Keratinocyte (primary cell): Measurements from ENCODE around the gene PIPOX. TPM values are rescaled to one million over a fixed set of nuclear protein-coding genes. Genes with fewer than 3 reads are reported as not detected.

Experiments
- DNase-seq: peaks from one replicate; pipeline ENCODE4 v3.0.0-alpha.2; 2011; ENCODE audit warnings: low read depth, missing footprints, low spot score
- FAIRE-seq: peaks from 2 replicates; lab custom pipeline; 2011; peaks lifted over from hg19 to GRCh38; lab: Jason Lieb, UNC
- H2AFZ ChIP-seq: 2 replicates; pipeline ENCODE4 v1.6.0; 2012; ENCODE audit warnings: low read length, control low read depth, inconsistent platforms; ENCODE audit not compliant: control insufficient read depth
- H3K27ac ChIP-seq: 2 replicates; pipeline ENCODE4 v1.5.1; 2011; ENCODE audit warnings: low read length; ENCODE audit not compliant: control insufficient read depth, insufficient read depth
- H3K27me3 ChIP-seq: 3 replicates; pipeline ENCODE4 v1.6.0; 2011; ENCODE audit warnings: low read length; ENCODE audit not compliant: control insufficient read depth, insufficient read depth; ENCODE audit errors: extremely low read depth
- H3K36me3 ChIP-seq, 2 experiments: 2 replicates in 1 of 2; 3 replicates in 1 of 2; pipeline ENCODE4 v1.5.1; 2011; ENCODE audit warnings: low read length in 2 of 2, mild to moderate bottlenecking in 1 of 2; ENCODE audit not compliant: control insufficient read depth in 2 of 2, insufficient read depth in 2 of 2; ENCODE audit errors: extremely low read depth in 1 of 2
- H3K4me1 ChIP-seq: 3 replicates; pipeline ENCODE4 v1.5.1; 2011; ENCODE audit warnings: low read length; ENCODE audit not compliant: control insufficient read depth, insufficient read depth; ENCODE audit errors: extremely low read depth
- H3K4me2 ChIP-seq: 3 replicates; pipeline ENCODE4 v1.6.0; 2011; ENCODE audit warnings: low read depth, low read length; ENCODE audit not compliant: control insufficient read depth, insufficient read depth; ENCODE audit errors: extremely low read depth
- H3K4me3 ChIP-seq, 3 experiments: fragments of 200-600 bp in 1 of 3; sonication (generic) in 1 of 3; 2 replicates in 2 of 3; 3 replicates in 1 of 3; pipeline ENCODE4 v1.5.1; 2011 to 2016; ENCODE audit warnings: low read length in 3 of 3, mild to moderate bottlenecking in 3 of 3, control low read depth in 2 of 3, inconsistent platforms in 1 of 3, low read depth in 1 of 3, mixed read lengths in 1 of 3, mixed run types in 1 of 3, moderate library complexity in 1 of 3; ENCODE audit not compliant: control insufficient read depth in 2 of 3, insufficient read depth in 2 of 3; ENCODE audit errors: extremely low read depth in 1 of 3
- H3K79me2 ChIP-seq: 2 replicates; pipeline ENCODE4 v1.6.0; 2012; ENCODE audit warnings: low read length; ENCODE audit not compliant: control insufficient read depth, insufficient read depth
- H3K9ac ChIP-seq: 3 replicates; pipeline ENCODE4 v1.6.0; 2011; ENCODE audit warnings: low read length; ENCODE audit not compliant: control insufficient read depth, insufficient read depth; ENCODE audit errors: extremely low read depth
- H3K9me1 ChIP-seq: 3 replicates; pipeline ENCODE4 v1.6.0; 2011; ENCODE audit warnings: low read length; ENCODE audit not compliant: control insufficient read depth, insufficient read depth; ENCODE audit errors: extremely low read depth
- H3K9me3 ChIP-seq: 2 replicates; pipeline ENCODE4 v1.5.1; 2012; ENCODE audit warnings: low read depth, low read length; ENCODE audit not compliant: control insufficient read depth
- H4K20me1 ChIP-seq: 3 replicates; pipeline ENCODE4 v1.6.0; 2011; ENCODE audit warnings: low read length; ENCODE audit not compliant: control insufficient read depth, insufficient read depth; ENCODE audit errors: extremely low read depth
- EZH2 ChIP-seq: IDR thresholded peaks from one replicate; pipeline ENCODE4 v1.6.1; 2012; ENCODE audit warnings: inconsistent platforms, mild to moderate bottlenecking, low read length, moderate library complexity
- dilution Hi-C: fragments of 300-500 bp; cut with MboI; formaldehyde crosslinking; loops from one replicate; pipeline ENCODE4 v1.7.0; 2020; ENCODE audit warnings: low sequenced_read_pairs; ENCODE audit not compliant: extremely low pct_ligation_motif_present
- polyA plus RNA-seq, 5 experiments: library from polyadenylated mRNA; depleted of rRNA in 3 of 5; stranded (reverse) in 3 of 5; stranded (forward) in 1 of 5; unstranded in 1 of 5; fragments of >200 nt; gene quantifications; 1 replicate in 1 of 5; 2 replicates in 3 of 5; 3 replicates in 1 of 5; pipeline versions ENCODE4 v1.2.1 to v1.2.3, GENCODE V29; 2011 to 2012; ENCODE audit warnings: missing spikeins in 2 of 5, low read depth in 1 of 5, low replicate concordance in 1 of 5
- TF ChIP-seq, protein P1 (sequence below), 3 experiments: IDR thresholded peaks in 1 of 3; conservative IDR thresholded peaks in 1 of 3; optimal IDR thresholded peaks in 1 of 3; 2 replicates in 2 of 3; 3 replicates in 1 of 3; pipeline versions ENCODE3 to v1.5.1; 2011; ENCODE audit warnings: low read length in 3 of 3, mild to moderate bottlenecking in 3 of 3, moderate library complexity in 2 of 3, control low read depth in 1 of 3, inconsistent platforms in 1 of 3; ENCODE audit not compliant: insufficient read depth in 2 of 3; ENCODE audit errors: extremely low read depth in 1 of 3

PIPOX gene
- polyA plus RNA-seq, 1 donor (not counting 4 experiments of a cell fraction or from before 2014, with no cell fraction given): not detected

GRCh38 chr17:29095439-29095838, 52.5 kb downstream of the PIPOX start:
- DNase-seq: no peak
- Histone ChIP-seq H2AFZ (no peak overlapping the region), H4K20me1 (no peaks in the 10 kb centered on the region), H3K36me3 (peaks cover 60 to 76% of the 10 kb centered on the region in 2 experiments), H3K27ac (no peak overlapping the region), H3K4me2 (no peak overlapping the region), H3K4me3 (no peak overlapping the region), H3K79me2 (no peaks in the 10 kb centered on the region), H3K27me3 (no peaks in the 10 kb centered on the region), H3K4me1 (peaks cover 10% of the 10 kb centered on the region), H3K9me1 (no peaks in the 10 kb centered on the region), H3K9me3 (no peaks in the 10 kb centered on the region), H3K9ac (no peak overlapping the region)
- FAIRE-seq: no peak
- dilution Hi-C loops: no loop called here
- TF ChIP-seq, protein P1, sequence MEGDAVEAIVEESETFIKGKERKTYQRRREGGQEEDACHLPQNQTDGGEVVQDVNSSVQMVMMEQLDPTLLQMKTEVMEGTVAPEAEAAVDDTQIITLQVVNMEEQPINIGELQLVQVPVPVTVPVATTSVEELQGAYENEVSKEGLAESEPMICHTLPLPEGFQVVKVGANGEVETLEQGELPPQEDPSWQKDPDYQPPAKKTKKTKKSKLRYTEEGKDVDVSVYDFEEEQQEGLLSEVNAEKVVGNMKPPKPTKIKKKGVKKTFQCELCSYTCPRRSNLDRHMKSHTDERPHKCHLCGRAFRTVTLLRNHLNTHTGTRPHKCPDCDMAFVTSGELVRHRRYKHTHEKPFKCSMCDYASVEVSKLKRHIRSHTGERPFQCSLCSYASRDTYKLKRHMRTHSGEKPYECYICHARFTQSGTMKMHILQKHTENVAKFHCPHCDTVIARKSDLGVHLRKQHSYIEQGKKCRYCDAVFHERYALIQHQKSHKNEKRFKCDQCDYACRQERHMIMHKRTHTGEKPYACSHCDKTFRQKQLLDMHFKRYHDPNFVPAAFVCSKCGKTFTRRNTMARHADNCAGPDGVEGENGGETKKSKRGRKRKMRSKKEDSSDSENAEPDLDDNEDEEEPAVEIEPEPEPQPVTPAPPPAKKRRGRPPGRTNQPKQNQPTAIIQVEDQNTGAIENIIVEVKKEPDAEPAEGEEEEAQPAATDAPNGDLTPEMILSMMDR (optimal IDR thresholded peaks at IDR 0.05 in 1 of 3, IDR thresholded peaks at IDR 0.05 in 1 of 3, conservative IDR thresholded peaks at IDR 0.05 in 1 of 3; ENCODE audit: extremely low read depth in 1 of 3, insufficient read depth in 2 of 3, low read length in 3 of 3): no peak
- TF ChIP-seq EZH2: no peak

GRCh38 chr17:29096094-29096493, 53.2 kb downstream of the PIPOX start:
- Histone ChIP-seq H3K4me1 (peaks cover 10% of the 10 kb centered on the region), H3K9me1 (no peaks in the 10 kb centered on the region), H3K4me2 (no peak overlapping the region), H3K4me3 (no peak overlapping the region), H3K79me2 (no peaks in the 10 kb centered on the region), H2AFZ (no peak overlapping the region), H3K27me3 (no peaks in the 10 kb centered on the region), H3K9ac (no peak overlapping the region), H3K9me3 (no peaks in the 10 kb centered on the region), H4K20me1 (no peaks in the 10 kb centered on the region), H3K36me3 (peaks cover 54 to 71% of the 10 kb centered on the region in 2 experiments), H3K27ac (no peak overlapping the region)
- no peak for FAIRE-seq
- dilution Hi-C loops: no loop called here
- no peak for DNase-seq
- TF ChIP-seq EZH2: no peak
- TF ChIP-seq, protein P1 (optimal IDR thresholded peaks at IDR 0.05 in 1 of 3, IDR thresholded peaks at IDR 0.05 in 1 of 3, conservative IDR thresholded peaks at IDR 0.05 in 1 of 3; ENCODE audit: extremely low read depth in 1 of 3, insufficient read depth in 2 of 3, low read length in 3 of 3): no peak
